GM19395 (cell line): ENCODE measurements around the gene SLC39A2.
"Not testable (repeated sequence)": the region's sequence is repeated elsewhere in the genome, so short reads cannot be mapped to it uniquely, and the experiment has no call there.

Source experiments
- ATAC-seq: cut with Tn5 transposase; IDR thresholded peaks from one replicate; pipeline ENCODE4 v1.9.1; 2021; ENCODE audit warnings: mild to moderate bottlenecking, moderate library complexity; ENCODE audit not compliant: unreplicated experiment

Gene SLC39A2

GRCh38 chr14:20998674-20999366 is at the start of gene SLC39A2:
TSS of gene SLC39A2 (plus strand) at chr14:20999293. CDS start at chr14:20999447, 154 bp downstream.
- ATAC-seq, result no peak

- not testable (repeated sequence) for ATAC-seq
Observed at GRCh38 chr14:20954736-20955537, 44.2 kb upstream of the SLC39A2 start, which contains the start of gene RNASE2. TSS of gene RNASE2 (plus strand) at chr14:20955487. CDS start at chr14:20955772, 285 bp downstream.

- ATAC-seq, result not testable (repeated sequence)
Observed at GRCh38 chr14:20955538-20955873, 43.6 kb upstream of the SLC39A2 start.

GRCh38 chr14:20956376-20956976 is 42.6 kb upstream of the SLC39A2 start:
- no peak for ATAC-seq

GRCh38 chr14:20958946-20959345 is 40.1 kb upstream of the SLC39A2 start:
- not testable (repeated sequence) for ATAC-seq

GRCh38 chr14:20969336-20969735 is 29.8 kb upstream of the SLC39A2 start:
- no peak for ATAC-seq

GRCh38 chr14:20970647-20970982 is 28.5 kb upstream of the SLC39A2 start:
- ATAC-seq, result peak; percentile 22

- peak; percentile 95 for ATAC-seq
Observed at GRCh38 chr14:20970983-20971704, 27.9 kb upstream of the SLC39A2 start.

- ATAC-seq, result peak; percentile 25
Observed at GRCh38 chr14:20971705-20972021, 27.4 kb upstream of the SLC39A2 start.

GRCh38 chr14:20973501-20973900 is 25.6 kb upstream of the SLC39A2 start:
- ATAC-seq, result no peak

GRCh38 chr14:20976291-20976690 is 22.8 kb upstream of the SLC39A2 start:
- no peak for ATAC-seq

- ATAC-seq, result no peak
Observed at GRCh38 chr14:20978687-20979086, 20.4 kb upstream of the SLC39A2 start.

- no peak for ATAC-seq
Observed at GRCh38 chr14:20980906-20981305, 18.2 kb upstream of the SLC39A2 start.

- no peak for ATAC-seq
Observed at GRCh38 chr14:20982646-20983369, 16.3 kb upstream of the SLC39A2 start.

GRCh38 chr14:20985650-20986049 is 13.4 kb upstream of the SLC39A2 start:
- ATAC-seq, result not testable (repeated sequence)

- ATAC-seq, result no peak
Observed at GRCh38 chr14:20986811-20987210, 12.3 kb upstream of the SLC39A2 start.

GRCh38 chr14:20988717-20989470 is 10.2 kb upstream of the SLC39A2 start:
- ATAC-seq, result no peak

- ATAC-seq, result no peak
Observed at GRCh38 chr14:20989471-20989786, 9.7 kb upstream of the SLC39A2 start.

- peak; percentile 97 for ATAC-seq
Observed at GRCh38 chr14:20989787-20990600, 9.1 kb upstream of the SLC39A2 start, which contains the start of gene METTL17. TSS of gene METTL17 (plus strand) at chr14:20989980. CDS start at chr14:20990003, 23 bp downstream.
